Osteocyte (in vitro differentiated cells): ENCODE measurements around the gene G6PC3. TPM values are rescaled to one million over a fixed set of nuclear protein-coding genes. Genes with fewer than 3 reads are reported as not detected.

Experiments
- DNase-seq: peaks from one replicate; pipeline ENCODE4 v3.0.0; 2021; ENCODE audit warnings: mixed read lengths; ENCODE audit not compliant: unreplicated experiment; ENCODE audit errors: extremely low spot score
- H3K27ac Mint-ChIP-seq: one replicate; pipeline ENCODE4 v1.8.0; 2021; ENCODE audit warnings: mild to moderate bottlenecking, mixed read lengths; ENCODE audit not compliant: unreplicated experiment
- H3K27me3 Mint-ChIP-seq: one replicate; pipeline ENCODE4 v1.8.0; 2021; ENCODE audit warnings: mixed read lengths; ENCODE audit not compliant: unreplicated experiment
- H3K36me3 Mint-ChIP-seq: one replicate; pipeline ENCODE4 v1.8.0; 2021; ENCODE audit warnings: mixed read lengths; ENCODE audit not compliant: unreplicated experiment
- H3K4me1 Mint-ChIP-seq: one replicate; pipeline ENCODE4 v1.8.0; 2021; ENCODE audit warnings: mixed read lengths; ENCODE audit not compliant: unreplicated experiment
- H3K4me3 Mint-ChIP-seq: one replicate; pipeline ENCODE4 v1.8.0; 2021; ENCODE audit warnings: mild to moderate bottlenecking, moderate library complexity, mixed read lengths; ENCODE audit not compliant: unreplicated experiment
- H3K9me3 Mint-ChIP-seq: one replicate; pipeline ENCODE4 v1.8.0; 2021; ENCODE audit warnings: mixed read lengths; ENCODE audit not compliant: unreplicated experiment
- CTCF ChIP-seq: fragments of 200-600 bp; sonication (generic); IDR thresholded peaks from 2 replicates; pipeline ENCODE4 v1.5.0; 2021; ENCODE audit warnings: antibody characterized with exemption, mild to moderate bottlenecking, moderate library complexity
- total RNA-seq: library from RNA; stranded (reverse); gene quantifications from 2 replicates; pipeline ENCODE4 v1.2.1, GENCODE V29; 2021

Gene G6PC3
- total RNA-seq, 1 donor from 2014 or later: 60.3 TPM

GRCh38 chr17:44124118-44124438 is 53.5 kb downstream of the G6PC3 start:
- H3K9me3 Mint-ChIP-seq: no peaks in the 10 kb centered on the region
- TF ChIP-seq CTCF: no peak
- no peaks in the 10 kb centered on the region for H3K27me3 Mint-ChIP-seq
- H3K27ac Mint-ChIP-seq: peak overlapping the region; percentile 98
- H3K4me1 Mint-ChIP-seq: peaks cover 24% of the 10 kb centered on the region
- H3K4me3 Mint-ChIP-seq: peak overlapping the region; percentile 93
- DNase-seq: no peak
- no peaks in the 10 kb centered on the region for H3K36me3 Mint-ChIP-seq

Other genes starting within 250 kb of the G6PC3 start
- gene MPP3, start 237.6 kb upstream of the G6PC3 start, total RNA-seq: 5.9 and 6.1 TPM in 2 replicates
- gene CD300LG, start 223.6 kb upstream of the G6PC3 start, total RNA-seq: not detected in 2 replicates
- gene MPP2, start 163.2 kb upstream of the G6PC3 start, total RNA-seq: 3.5 and 4.4 TPM in 2 replicates
- gene PPY, start 128.3 kb upstream of the G6PC3 start, total RNA-seq: not detected in 2 replicates
- gene PYY, start 116.8 kb upstream of the G6PC3 start, total RNA-seq: not detected in 2 replicates
- 0.29 and 0.78 TPM in 2 replicates for gene NAGS, start 66.1 kb upstream of the G6PC3 start, total RNA-seq
- gene TMEM101, start 55.8 kb upstream of the G6PC3 start, total RNA-seq: 21.7 and 23.6 TPM in 2 replicates
- gene LSM12, start 4.1 kb upstream of the G6PC3 start, total RNA-seq: 49.3 and 49.5 TPM in 2 replicates
- gene HDAC5, start 52.9 kb downstream of the G6PC3 start, total RNA-seq: 42.0 and 44.4 TPM in 2 replicates
- 2.2 and 2.3 TPM in 2 replicates for gene HROB, start 71.2 kb downstream of the G6PC3 start, total RNA-seq
- not detected in 2 replicates for gene ASB16, start 100.0 kb downstream of the G6PC3 start, total RNA-seq
- gene TMUB2, start 116.2 kb downstream of the G6PC3 start, total RNA-seq: 39.3 and 41.3 TPM in 2 replicates
- gene ATXN7L3, start 129.1 kb downstream of the G6PC3 start, total RNA-seq: 86.2 and 89.0 TPM in 2 replicates
- gene UBTF, start 148.9 kb downstream of the G6PC3 start, total RNA-seq: 96.9 and 99.0 TPM in 2 replicates
- gene SLC4A1, start 197.4 kb downstream of the G6PC3 start, total RNA-seq: not detected in 2 replicates
- 0.38 and 0.60 TPM in 2 replicates for gene RUNDC3A, start 237.9 kb downstream of the G6PC3 start, total RNA-seq